ENCODE data around the gene TRAFD1.
"Not testable (repeated sequence)": the region's sequence is repeated elsewhere in the genome, so short reads cannot be mapped to it uniquely, and the experiment has no call there.

Gene TRAFD1

DNA sequence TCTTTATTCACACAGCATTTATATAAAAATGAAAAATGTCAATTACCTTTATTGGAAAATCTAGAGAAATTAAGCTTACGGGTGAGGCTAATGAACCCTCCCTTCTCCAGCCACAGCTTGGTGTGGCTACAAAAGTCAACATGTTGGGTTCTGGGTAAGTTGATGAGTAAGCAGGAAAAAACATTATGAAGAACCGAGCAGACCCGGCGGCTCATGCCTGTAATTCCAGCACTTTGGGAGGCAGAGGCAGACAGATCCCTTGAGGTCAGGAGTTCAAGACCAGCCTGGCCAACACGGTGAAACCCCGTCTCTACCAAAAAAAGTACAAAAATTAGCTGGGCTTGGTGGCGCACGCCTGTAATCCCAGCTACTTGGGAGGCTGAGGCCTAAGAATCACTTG, 27.7 kb upstream of the TRAFD1 start:
- TF ChIP-seq, protein P1, sequence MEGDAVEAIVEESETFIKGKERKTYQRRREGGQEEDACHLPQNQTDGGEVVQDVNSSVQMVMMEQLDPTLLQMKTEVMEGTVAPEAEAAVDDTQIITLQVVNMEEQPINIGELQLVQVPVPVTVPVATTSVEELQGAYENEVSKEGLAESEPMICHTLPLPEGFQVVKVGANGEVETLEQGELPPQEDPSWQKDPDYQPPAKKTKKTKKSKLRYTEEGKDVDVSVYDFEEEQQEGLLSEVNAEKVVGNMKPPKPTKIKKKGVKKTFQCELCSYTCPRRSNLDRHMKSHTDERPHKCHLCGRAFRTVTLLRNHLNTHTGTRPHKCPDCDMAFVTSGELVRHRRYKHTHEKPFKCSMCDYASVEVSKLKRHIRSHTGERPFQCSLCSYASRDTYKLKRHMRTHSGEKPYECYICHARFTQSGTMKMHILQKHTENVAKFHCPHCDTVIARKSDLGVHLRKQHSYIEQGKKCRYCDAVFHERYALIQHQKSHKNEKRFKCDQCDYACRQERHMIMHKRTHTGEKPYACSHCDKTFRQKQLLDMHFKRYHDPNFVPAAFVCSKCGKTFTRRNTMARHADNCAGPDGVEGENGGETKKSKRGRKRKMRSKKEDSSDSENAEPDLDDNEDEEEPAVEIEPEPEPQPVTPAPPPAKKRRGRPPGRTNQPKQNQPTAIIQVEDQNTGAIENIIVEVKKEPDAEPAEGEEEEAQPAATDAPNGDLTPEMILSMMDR (IDR thresholded peaks at IDR 0.05; ENCODE audit: insufficient read depth, low read depth, low read length, missing control alignments): no peak
- no peak overlapping the region for H3K4me3 ChIP-seq (ENCODE audit: low read length)
- DNase-seq (ENCODE audit: low read depth): peak; percentile 51

GRCh38 chr12:112100500-112100899, 24.9 kb upstream of the TRAFD1 start:
- DNase-seq (ENCODE audit: low read depth); H3K4me3 ChIP-seq (ENCODE audit: low read length): not testable (repeated sequence)

DNA sequence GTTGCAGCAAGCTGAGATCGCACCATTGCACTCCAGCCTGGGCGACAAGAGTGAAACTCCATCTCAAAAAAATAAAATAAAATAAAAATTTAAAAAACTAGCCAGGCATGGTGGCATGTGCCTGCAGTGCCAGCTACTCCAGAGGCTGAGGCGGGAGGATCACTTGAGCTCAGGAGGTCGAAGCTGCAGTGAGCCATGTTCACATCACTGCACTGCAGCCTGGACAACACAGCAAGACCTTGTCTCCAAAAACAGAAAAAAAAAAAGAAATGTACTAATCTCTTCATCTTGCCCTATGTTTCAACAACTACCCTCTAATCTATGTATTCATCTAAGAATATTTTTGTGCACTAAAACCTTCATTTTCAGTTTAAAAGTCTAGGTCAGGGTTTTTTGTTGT, 23.2 kb upstream of the TRAFD1 start:
- no peak for DNase-seq (ENCODE audit: low read depth)
- TF ChIP-seq, protein P1 (IDR thresholded peaks at IDR 0.05; ENCODE audit: insufficient read depth, low read depth, low read length, missing control alignments): no peak
- no peak overlapping the region for H3K4me3 ChIP-seq (ENCODE audit: low read length)

- H3K4me3 ChIP-seq (ENCODE audit: low read length); DNase-seq (ENCODE audit: low read depth): not testable (repeated sequence)
Observed at GRCh38 chr12:112102746-112103145, 22.6 kb upstream of the TRAFD1 start.

- no peak for DNase-seq (ENCODE audit: low read depth)
- TF ChIP-seq, protein P1 (IDR thresholded peaks at IDR 0.05; ENCODE audit: insufficient read depth, low read depth, low read length, missing control alignments): no peak
- no peak overlapping the region for H3K4me3 ChIP-seq (ENCODE audit: low read length)
Observed at GRCh38 chr12:112103758-112104503, 21.4 kb upstream of the TRAFD1 start.

DNA sequence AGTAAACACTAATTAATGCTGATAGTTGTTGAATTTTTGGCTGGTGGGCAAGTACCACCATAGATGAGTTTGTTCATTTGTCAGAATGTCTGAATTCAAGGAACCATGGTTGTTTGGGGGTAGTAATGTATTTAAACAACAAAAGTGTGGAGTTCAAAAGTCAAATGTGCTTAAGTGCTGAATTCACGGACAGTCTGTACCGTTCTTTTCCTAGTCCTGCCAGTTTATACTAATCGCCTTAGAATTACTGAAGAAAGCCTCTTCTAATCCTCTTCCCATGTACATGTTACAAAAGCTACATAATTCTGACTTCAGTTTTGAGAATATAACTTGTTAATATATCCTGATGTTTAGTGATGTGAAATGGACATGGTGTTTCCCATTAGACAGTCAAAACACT, 19.5 kb upstream of the TRAFD1 start:
- H3K4me3 ChIP-seq (ENCODE audit: low read length): no peak overlapping the region
- no peak for DNase-seq (ENCODE audit: low read depth)
- TF ChIP-seq, protein P1 (IDR thresholded peaks at IDR 0.05; ENCODE audit: insufficient read depth, low read depth, low read length, missing control alignments): no peak

DNA sequence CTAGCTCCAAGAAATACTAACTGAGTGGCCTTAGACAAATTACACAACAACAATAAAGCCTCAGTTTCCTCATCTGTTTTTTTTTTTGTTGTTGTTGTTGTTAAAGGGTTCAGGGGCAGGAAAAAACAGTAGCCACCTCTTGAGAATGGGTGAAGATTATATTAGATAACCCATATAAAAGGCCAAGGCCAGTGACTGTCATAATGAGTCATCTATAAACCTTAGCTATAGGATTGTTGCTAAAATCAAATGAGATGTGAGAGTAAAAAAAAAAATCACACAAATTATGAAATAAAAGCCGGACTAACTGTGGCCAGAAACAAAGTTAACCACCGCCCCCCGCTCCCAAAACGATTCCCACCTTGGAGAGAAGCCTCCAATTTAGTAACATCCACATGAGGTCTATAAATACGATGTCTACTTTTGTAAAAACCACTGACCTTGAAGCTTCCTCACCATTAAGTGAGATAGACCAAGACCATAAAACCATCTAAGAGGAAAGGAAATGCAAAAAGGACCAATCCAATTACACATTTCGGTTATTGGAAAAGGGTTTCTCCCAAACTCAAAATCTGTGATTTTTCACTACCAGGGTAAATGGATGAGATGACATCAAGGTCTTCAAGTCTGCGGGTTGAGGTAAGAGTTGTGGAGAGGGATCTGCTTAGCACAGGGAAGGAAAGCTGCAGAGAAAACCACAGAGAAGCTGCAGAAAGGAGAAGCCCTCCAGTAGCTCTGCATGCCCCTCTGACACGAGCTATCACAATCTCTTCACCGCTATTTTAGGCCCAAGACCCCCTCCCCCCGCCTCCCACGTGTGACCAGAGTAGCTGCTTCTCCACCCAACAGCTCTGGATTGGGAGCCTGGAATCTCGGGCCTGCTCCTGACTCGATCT, 17.8 kb upstream of the TRAFD1 start:
- TF ChIP-seq, protein P1 (IDR thresholded peaks at IDR 0.05; ENCODE audit: insufficient read depth, low read depth, low read length, missing control alignments): no peak
- peak overlapping the region; percentile 96 for H3K4me3 ChIP-seq (ENCODE audit: low read length)
- DNase-seq (ENCODE audit: low read depth): peak; percentile 42

All from epithelial cell of esophagus (primary cell).